OCI-LY7 (cell line): ENCODE data around the gene CCDC51. TPM values are rescaled to one million over a fixed set of nuclear protein-coding genes. Genes with fewer than 3 reads are reported as not detected.

ENCODE experiments used
- BruUV-seq: library from RNA; stranded (reverse); fragments of 400-500 nt; replicated peaks from 2 replicates; lab custom pipeline; 2021; lab: Mats Ljungman, UMichigan
- CTCF ChIA-PET: fragments of 300-600 bp; sonication (Branson Sonifier 250); formaldehyde crosslinking; loops from one replicate; lab custom pipeline; 2022; ENCODE audit warnings: antibody characterized with exemption; ENCODE audit not compliant: unreplicated experiment; lab: Charles Lee
- POLR2A ChIA-PET: fragments of 300-600 bp; sonication (Branson Sonifier 250); formaldehyde crosslinking; loops from one replicate; lab custom pipeline; 2022; ENCODE audit warnings: antibody characterized with exemption; lab: Charles Lee
- DNase-seq: peaks from one replicate; pipeline ENCODE4 v3.0.0-alpha.2; 2015; ENCODE audit warnings: low spot score
- H2AFZ ChIP-seq: fragments of 200-600 bp; sonication (generic), shearing (Covaris generic); 2 replicates; pipeline ENCODE4 v1.6.1; 2014; ENCODE audit warnings: mild to moderate bottlenecking, antibody characterized with exemption, low read length, moderate library complexity
- H3K27ac ChIP-seq: fragments of 200-600 bp; sonication (generic); 2 replicates; pipeline ENCODE4 v1.5.1; 2014; ENCODE audit warnings: mixed run types, low read depth, mild to moderate bottlenecking, moderate library complexity, low read length, inconsistent platforms; ENCODE audit not compliant: poor library complexity, severe bottlenecking
- H3K36me3 ChIP-seq: fragments of 200-600 bp; sonication (generic); 2 replicates; pipeline ENCODE4 v1.6.1; 2014; ENCODE audit warnings: mild to moderate bottlenecking, antibody characterized with exemption, low read length, moderate library complexity, mixed read lengths; ENCODE audit not compliant: insufficient read depth
- H3K4me1 ChIP-seq: fragments of 200-600 bp; sonication (generic); 2 replicates; pipeline ENCODE4 v1.5.1; 2014; ENCODE audit warnings: mild to moderate bottlenecking, low read length; ENCODE audit not compliant: insufficient read depth, poor library complexity, severe bottlenecking
- H3K4me2 ChIP-seq: fragments of 200-600 bp; sonication (generic); 2 replicates; pipeline ENCODE4 v1.6.1; 2014; ENCODE audit warnings: mild to moderate bottlenecking, low read length
- H3K4me3 ChIP-seq: fragments of 200-600 bp; sonication (generic); 2 replicates; pipeline ENCODE4 v1.5.1; 2014; ENCODE audit warnings: mild to moderate bottlenecking, low read depth, low read length; ENCODE audit not compliant: poor library complexity, severe bottlenecking
- H3K79me2 ChIP-seq: fragments of 200-600 bp; sonication (generic); 2 replicates; pipeline ENCODE4 v1.6.1; 2016; ENCODE audit warnings: low read depth, mild to moderate bottlenecking, low read length, moderate library complexity, mixed read lengths; ENCODE audit not compliant: insufficient read depth
- H3K9me2 ChIP-seq: fragments of 200-600 bp; sonication (generic); 2 replicates; pipeline ENCODE4 v1.6.1; 2016; ENCODE audit warnings: mild to moderate bottlenecking, low read length, mixed read lengths; ENCODE audit not compliant: insufficient read depth
- H3K9me3 ChIP-seq: fragments of 200-600 bp; sonication (generic); 2 replicates; pipeline ENCODE4 v1.6.1; 2014; ENCODE audit warnings: mild to moderate bottlenecking, mixed run types, low read length, mixed read lengths
- H4K20me1 ChIP-seq: fragments of 200-600 bp; sonication (generic); 2 replicates; pipeline ENCODE4 v1.6.1; 2014; ENCODE audit warnings: mild to moderate bottlenecking, antibody characterized with exemption, low read length, moderate library complexity, mixed read lengths; ENCODE audit not compliant: insufficient read depth
- EZH2phosphoT487 ChIP-seq: fragments of 200-600 bp; sonication (generic); IDR thresholded peaks from 2 replicates; pipeline ENCODE4 v1.6.1; 2018; ENCODE audit warnings: low read depth, borderline replicate concordance, mild to moderate bottlenecking, mixed run types, antibody characterized with exemption, low read length, moderate library complexity, mixed read lengths
- intact Hi-C: fragments of 100-400 bp; cut with micrococcal nuclease; formaldehyde crosslinking; loops from one replicate; pipeline ENCODE4 v1.10.0; 2022; ENCODE audit not compliant: unreplicated experiment
- total RNA-seq, 2 experiments: library from RNA; depleted of rRNA in 1 of 2; stranded (reverse); fragments of >200 nt in 1 of 2; shearing (Covaris generic) in 1 of 2; gene quantifications; 2 replicates each; pipeline ENCODE4 v1.2.3, GENCODE V29; 2014 to 2022
- TF ChIP-seq, protein P1 (sequence below): fragments of 200-600 bp; sonication (generic); conservative IDR thresholded peaks from 2 replicates; pipeline ENCODE4 v1.5.1; 2014; ENCODE audit warnings: mild to moderate bottlenecking, antibody characterized with exemption, low read length, moderate library complexity, mixed read lengths

Gene CCDC51
- total RNA-seq, 2 experiments from 2014 or later: 23.0 to 24.9 TPM

DNA sequence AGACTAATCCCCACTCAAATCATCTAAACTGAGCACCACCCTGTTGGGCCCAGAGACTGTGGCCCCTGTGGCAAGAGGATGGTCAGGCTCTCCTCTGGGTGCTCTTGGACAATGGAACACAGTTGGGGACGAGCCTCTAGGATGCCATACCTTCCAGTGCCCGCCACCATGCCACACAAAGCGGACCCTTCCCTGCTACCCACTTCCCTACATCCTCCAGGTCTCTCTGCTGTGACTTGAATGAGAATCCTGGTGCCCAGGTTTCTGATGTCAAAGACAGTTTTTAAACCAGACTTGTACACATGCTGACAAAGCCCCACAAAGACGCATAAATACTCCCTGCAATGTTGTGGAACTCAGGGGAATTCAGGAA is 4.7 kb downstream of the CCDC51 start:
- ChIA-PET POLR2A (interaction anchor here (0.6 to 1.5 kb wide), 4 partner anchors 11 to 175 kb away, joined by 3 to 6 read pairs (median 3); no protein-coding TSS in a partner anchor), CTCF (interaction anchor here (0.8 to 1.9 kb wide), 7 partner anchors 11 to 166 kb away, joined by 4 to 31 read pairs (median 9); partner anchors contain the start of gene ATRIP)
- no TSS peak for BruUV-seq
- Histone ChIP-seq H4K20me1 (peaks cover 7% of the 10 kb centered on the region; the same call in 1 of the 2 replicates), H2AFZ (no peak overlapping the region), H3K27ac (no peak overlapping the region), H3K79me2 (peaks cover 12% of the 10 kb centered on the region), H3K4me3 (no peak overlapping the region), H3K9me3 (no peaks in the 10 kb centered on the region), H3K4me2 (no peak overlapping the region), H3K4me1 (peaks cover 46% of the 10 kb centered on the region), H3K36me3 (peaks cover 38% of the 10 kb centered on the region; the same call in 1 of the 2 replicates), H3K9me2 (no peaks in the 10 kb centered on the region)
- TF ChIP-seq, protein P1, sequence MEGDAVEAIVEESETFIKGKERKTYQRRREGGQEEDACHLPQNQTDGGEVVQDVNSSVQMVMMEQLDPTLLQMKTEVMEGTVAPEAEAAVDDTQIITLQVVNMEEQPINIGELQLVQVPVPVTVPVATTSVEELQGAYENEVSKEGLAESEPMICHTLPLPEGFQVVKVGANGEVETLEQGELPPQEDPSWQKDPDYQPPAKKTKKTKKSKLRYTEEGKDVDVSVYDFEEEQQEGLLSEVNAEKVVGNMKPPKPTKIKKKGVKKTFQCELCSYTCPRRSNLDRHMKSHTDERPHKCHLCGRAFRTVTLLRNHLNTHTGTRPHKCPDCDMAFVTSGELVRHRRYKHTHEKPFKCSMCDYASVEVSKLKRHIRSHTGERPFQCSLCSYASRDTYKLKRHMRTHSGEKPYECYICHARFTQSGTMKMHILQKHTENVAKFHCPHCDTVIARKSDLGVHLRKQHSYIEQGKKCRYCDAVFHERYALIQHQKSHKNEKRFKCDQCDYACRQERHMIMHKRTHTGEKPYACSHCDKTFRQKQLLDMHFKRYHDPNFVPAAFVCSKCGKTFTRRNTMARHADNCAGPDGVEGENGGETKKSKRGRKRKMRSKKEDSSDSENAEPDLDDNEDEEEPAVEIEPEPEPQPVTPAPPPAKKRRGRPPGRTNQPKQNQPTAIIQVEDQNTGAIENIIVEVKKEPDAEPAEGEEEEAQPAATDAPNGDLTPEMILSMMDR: no peak
- TF ChIP-seq EZH2phosphoT487: no peak
- intact Hi-C loops: loop anchor here (10.0 kb wide), 1 partner anchor 130 kb away; the partner anchor contains the start of gene NME6
- DNase-seq: no peak

- POLR2A ChIA-PET: interaction anchor here (1.2 kb wide), 1 partner anchor 11 kb away, joined by 3 read pairs; the partner anchor contains the start of gene ATRIP
- Histone ChIP-seq H4K20me1 (peaks cover 7% of the 10 kb centered on the region; the same call in 1 of the 2 replicates), H3K27ac (no peak overlapping the region), H2AFZ (no peak overlapping the region), H3K4me3 (no peak overlapping the region), H3K36me3 (peaks cover 38% of the 10 kb centered on the region; the same call in 1 of the 2 replicates), H3K4me1 (peaks cover 51% of the 10 kb centered on the region), H3K9me2 (no peaks in the 10 kb centered on the region), H3K79me2 (peaks cover 10% of the 10 kb centered on the region), H3K9me3 (no peaks in the 10 kb centered on the region), H3K4me2 (no peak overlapping the region)
- no TSS peak for BruUV-seq
- CTCF ChIA-PET: interaction anchor here (1.2 kb wide), 1 partner anchor 34 kb away, joined by 6 read pairs; no protein-coding TSS in a partner anchor
- no peak for TF ChIP-seq EZH2phosphoT487
- TF ChIP-seq, protein P1: no peak
- DNase-seq: no peak
- intact Hi-C loops: loop anchor here (10.0 kb wide), 1 partner anchor 130 kb away; the partner anchor contains the start of gene NME6
These were observed 5.2 kb downstream of the CCDC51 start for GRCh38 chr3:48434591-48435222.
